Trophoblast cell (in vitro differentiated cells and primary cell): Measurements from ENCODE around the gene LRRIQ1.

Experiments used
- DNase-seq, 2 donors: peaks; one replicate each; pipeline ENCODE4 v3.0.0-alpha.2; 2016
- H2AFZ ChIP-seq: 2 replicates; pipeline ENCODE4 v1.6.1; 2013; ENCODE audit warnings: low read length, moderate library complexity, mild to moderate bottlenecking; ENCODE audit not compliant: insufficient read depth, poor library complexity
- H2AK5ac ChIP-seq: 2 replicates; pipeline ENCODE4 v1.6.1; 2013; ENCODE audit warnings: mild to moderate bottlenecking, low read length
- H2BK120ac ChIP-seq: 2 replicates; pipeline ENCODE4 v1.6.1; 2013; ENCODE audit warnings: low read length, mild to moderate bottlenecking, moderate library complexity; ENCODE audit not compliant: insufficient read depth, poor library complexity
- H2BK12ac ChIP-seq: 2 replicates; pipeline ENCODE4 v1.6.1; 2013; ENCODE audit warnings: mild to moderate bottlenecking, low read length, moderate library complexity
- H2BK5ac ChIP-seq: 2 replicates; pipeline ENCODE4 v1.6.1; 2013; ENCODE audit warnings: low read length, low read depth, moderate library complexity, mild to moderate bottlenecking; ENCODE audit not compliant: poor library complexity
- H3K14ac ChIP-seq: 2 replicates; pipeline ENCODE4 v1.6.1; 2013; ENCODE audit warnings: mild to moderate bottlenecking, low read length
- H3K18ac ChIP-seq: 2 replicates; pipeline ENCODE4 v1.6.1; 2013; ENCODE audit warnings: mild to moderate bottlenecking, low read length
- H3K23ac ChIP-seq: 2 replicates; pipeline ENCODE4 v1.6.1; 2013; ENCODE audit warnings: low read length
- H3K27ac ChIP-seq: 2 replicates; pipeline ENCODE4 v1.5.1; 2013; ENCODE audit warnings: low read depth, mild to moderate bottlenecking, inconsistent platforms, low read length, moderate library complexity
- H3K27me3 ChIP-seq: 2 replicates; pipeline ENCODE4 v1.6.1; 2013; ENCODE audit warnings: inconsistent platforms, mild to moderate bottlenecking, low read length, moderate library complexity; ENCODE audit not compliant: insufficient read depth
- H3K36me3 ChIP-seq, 2 experiments: 1 replicate in 1 of 2; 2 replicates in 1 of 2; pipeline ENCODE4 v1.6.1; 2013; ENCODE audit warnings: low read length in 2 of 2, mild to moderate bottlenecking in 2 of 2, moderate library complexity in 1 of 2; ENCODE audit not compliant: insufficient read depth in 2 of 2, control insufficient read depth in 1 of 2
- H3K4ac ChIP-seq: 2 replicates; pipeline ENCODE4 v1.6.1; 2013; ENCODE audit warnings: low read depth, mild to moderate bottlenecking, low read length, moderate library complexity
- H3K4me1 ChIP-seq, 2 experiments: 1 replicate in 1 of 2; 2 replicates in 1 of 2; pipeline ENCODE4 v1.6.1; 2013; ENCODE audit warnings: low read length in 2 of 2, mild to moderate bottlenecking in 2 of 2, moderate library complexity in 1 of 2; ENCODE audit not compliant: insufficient read depth in 2 of 2, control insufficient read depth in 1 of 2
- H3K4me2 ChIP-seq: 2 replicates; pipeline ENCODE4 v1.6.1; 2013; ENCODE audit warnings: inconsistent platforms, mild to moderate bottlenecking, low read length, moderate library complexity
- H3K4me3 ChIP-seq: 2 replicates; pipeline ENCODE4 v1.5.1; 2013; ENCODE audit warnings: mild to moderate bottlenecking, low read depth, low read length, inconsistent platforms
- H3K79me1 ChIP-seq: one replicate; pipeline ENCODE4 v1.6.1; 2013; ENCODE audit warnings: low read length
- H3K79me2 ChIP-seq: 2 replicates; pipeline ENCODE4 v1.6.1; 2013; ENCODE audit warnings: low read length, mild to moderate bottlenecking; ENCODE audit not compliant: control insufficient read depth, insufficient read depth, poor library complexity
- H3K9ac ChIP-seq: 2 replicates; pipeline ENCODE4 v1.6.1; 2013; ENCODE audit warnings: mild to moderate bottlenecking, low read length
- H3K9me3 ChIP-seq: 2 replicates; pipeline ENCODE4 v1.6.1; 2013; ENCODE audit warnings: low read depth, mild to moderate bottlenecking, control low read depth, inconsistent platforms, low read length; ENCODE audit not compliant: insufficient read depth
- H4K12ac ChIP-seq: 2 replicates; pipeline ENCODE4 v1.6.1; 2013; ENCODE audit warnings: low read depth, mild to moderate bottlenecking, low read length, moderate library complexity
- H4K8ac ChIP-seq: 2 replicates; pipeline ENCODE4 v1.6.1; 2013; ENCODE audit warnings: low read depth, mild to moderate bottlenecking, low read length, moderate library complexity
- H4K91ac ChIP-seq: one replicate; pipeline ENCODE4 v1.6.1; 2013; ENCODE audit warnings: low read depth, mild to moderate bottlenecking, low read length, moderate library complexity
- WGBS: extraction: QIAGEN DNeasy Blood & Tissue Kit; methylation state at CpG from one replicate; pipeline ENCODE4 v1.1.7; 2013; ENCODE audit warnings: missing lambda C conversion rate; ENCODE audit not compliant: insufficient read length, insufficient coverage; ENCODE audit errors: extremely low coverage; 5-methylcytosine and 5-hydroxymethylcytosine counted together

LRRIQ1 gene

GRCh38 chr12:85157035-85157603 lies 121.0 kb downstream of the LRRIQ1 start:
- H3K9ac ChIP-seq: no peak overlapping the region
- no peak overlapping the region for H3K27ac ChIP-seq
- no peaks in the 10 kb centered on the region for H3K79me2 ChIP-seq
- H4K8ac ChIP-seq: no peak overlapping the region
- H2AK5ac ChIP-seq: no peak overlapping the region
- no peak overlapping the region for H2BK12ac ChIP-seq
- H3K4me3 ChIP-seq: no peak overlapping the region
- no peak overlapping the region for H2AFZ ChIP-seq
- no peaks in the 10 kb centered on the region for H3K27me3 ChIP-seq
- H3K14ac ChIP-seq: no peak overlapping the region
- H4K12ac ChIP-seq: no peak overlapping the region
- no peaks in the 10 kb centered on the region for H3K9me3 ChIP-seq
- H3K36me3 ChIP-seq: no peaks in the 10 kb centered on the region
- no peak for DNase-seq
- no peak overlapping the region for H3K4ac ChIP-seq
- no peak overlapping the region for H4K91ac ChIP-seq
- no CpG with 5 or more reads among the region's 3 CpGs for WGBS
- H2BK5ac ChIP-seq: no peak overlapping the region
- H2BK120ac ChIP-seq: no peak overlapping the region
- no peak overlapping the region for H3K18ac ChIP-seq
- no peaks in the 10 kb centered on the region for H3K4me1 ChIP-seq
- no peak overlapping the region for H3K4me2 ChIP-seq
- no peaks in the 10 kb centered on the region for H3K79me1 ChIP-seq
- no peak overlapping the region for H3K23ac ChIP-seq

- no CpG with 5 or more reads among the region's 1 CpG for WGBS
- Histone ChIP-seq H3K27me3 (no peaks in the 10 kb centered on the region), H2AK5ac (no peak overlapping the region), H4K91ac (no peak overlapping the region), H4K12ac (no peak overlapping the region), H3K4ac (no peak overlapping the region), H3K18ac (no peak overlapping the region), H3K4me2 (no peak overlapping the region), H2AFZ (no peak overlapping the region), H3K36me3 (no peaks in the 10 kb centered on the region), H2BK5ac (no peak overlapping the region), H3K4me3 (no peak overlapping the region), H3K14ac (no peak overlapping the region), H3K27ac (no peak overlapping the region), H3K79me2 (no peaks in the 10 kb centered on the region), H3K9ac (no peak overlapping the region), H2BK120ac (no peak overlapping the region), H2BK12ac (no peak overlapping the region), H3K9me3 (no peaks in the 10 kb centered on the region), H3K23ac (no peak overlapping the region), H3K4me1 (no peaks in the 10 kb centered on the region), H3K79me1 (no peaks in the 10 kb centered on the region), H4K8ac (no peak overlapping the region)
- no peak for DNase-seq
Measured at GRCh38 chr12:85163752-85164321, 127.7 kb downstream of the LRRIQ1 start.

- H4K12ac ChIP-seq: no peak overlapping the region
- H3K4me1 ChIP-seq: no peaks in the 10 kb centered on the region
- no peak overlapping the region for H4K8ac ChIP-seq
- no peak overlapping the region for H2BK5ac ChIP-seq
- no peak overlapping the region for H3K4ac ChIP-seq
- no peaks in the 10 kb centered on the region for H3K79me2 ChIP-seq
- H3K36me3 ChIP-seq: no peaks in the 10 kb centered on the region
- no peak overlapping the region for H2AFZ ChIP-seq
- H3K9me3 ChIP-seq: no peaks in the 10 kb centered on the region
- H2BK120ac ChIP-seq: no peak overlapping the region
- no peak overlapping the region for H3K14ac ChIP-seq
- no peak overlapping the region for H3K23ac ChIP-seq
- H3K4me3 ChIP-seq: no peak overlapping the region
- no peak for DNase-seq
- H3K79me1 ChIP-seq: no peaks in the 10 kb centered on the region
- no peak overlapping the region for H4K91ac ChIP-seq
- H2BK12ac ChIP-seq: no peak overlapping the region
- H3K9ac ChIP-seq: no peak overlapping the region
- no peak overlapping the region for H3K18ac ChIP-seq
- H3K27ac ChIP-seq: no peak overlapping the region
- no peak overlapping the region for H2AK5ac ChIP-seq
- 100% methylated on average over 1 of the region's 2 CpGs for WGBS
- no peaks in the 10 kb centered on the region for H3K27me3 ChIP-seq
- no peak overlapping the region for H3K4me2 ChIP-seq
Measured at GRCh38 chr12:85179680-85180270, 143.6 kb downstream of the LRRIQ1 start.

- Histone ChIP-seq H4K8ac (no peak overlapping the region), H3K27me3 (no peaks in the 10 kb centered on the region), H2AFZ (no peak overlapping the region), H2BK5ac (no peak overlapping the region), H3K4me3 (no peak overlapping the region), H3K4ac (no peak overlapping the region), H3K4me2 (no peak overlapping the region), H3K27ac (no peak overlapping the region), H3K18ac (no peak overlapping the region), H2AK5ac (no peak overlapping the region), H4K12ac (no peak overlapping the region), H3K9me3 (no peaks in the 10 kb centered on the region), H3K36me3 (no peaks in the 10 kb centered on the region), H3K9ac (no peak overlapping the region), H3K79me2 (no peaks in the 10 kb centered on the region), H4K91ac (no peak overlapping the region), H2BK12ac (no peak overlapping the region), H2BK120ac (no peak overlapping the region), H3K14ac (no peak overlapping the region), H3K23ac (no peak overlapping the region), H3K79me1 (no peaks in the 10 kb centered on the region), H3K4me1 (no peaks in the 10 kb centered on the region)
- no peak for DNase-seq
- WGBS: no CpG with 5 or more reads among the region's 4 CpGs
Measured at GRCh38 chr12:85182699-85183098, 146.5 kb downstream of the LRRIQ1 start.
